Fibroblast of lung (primary cell): ENCODE measurements around the gene TBC1D22A. TPM values are rescaled to one million over a fixed set of nuclear protein-coding genes. Genes with fewer than 3 reads are reported as not detected.

ENCODE experiments used
- DNase-seq, 2 donors: peaks; one replicate each; pipeline versions ENCODE4 v3.0.0 to v3.0.0-alpha.2; 2010; ENCODE audit warnings: low read depth in 2 of 2
- H2AFZ ChIP-seq: 2 replicates; pipeline ENCODE4 v1.5.1; 2012; ENCODE audit warnings: low read length, control low read depth, inconsistent platforms
- H3K27ac ChIP-seq: 2 replicates; pipeline ENCODE4 v1.5.1; 2011; ENCODE audit warnings: low read length, control low read depth; ENCODE audit not compliant: insufficient read depth
- H3K27me3 ChIP-seq: 2 replicates; pipeline ENCODE4 v1.5.1; 2011; ENCODE audit warnings: mild to moderate bottlenecking, low read length; ENCODE audit not compliant: control insufficient read depth, insufficient read depth
- H3K36me3 ChIP-seq: 2 replicates; pipeline ENCODE4 v1.5.1; 2011; ENCODE audit warnings: low read length; ENCODE audit not compliant: control insufficient read depth, insufficient read depth
- H3K4me1 ChIP-seq: 2 replicates; pipeline ENCODE4 v1.5.1; 2011; ENCODE audit warnings: low read length; ENCODE audit not compliant: control insufficient read depth, insufficient read depth; ENCODE audit errors: extremely low read depth
- H3K4me2 ChIP-seq: 2 replicates; pipeline ENCODE4 v1.5.1; 2011; ENCODE audit warnings: low read length, control low read depth; ENCODE audit not compliant: insufficient read depth; ENCODE audit errors: extremely low read depth
- H3K4me3 ChIP-seq, 4 experiments: fragments of 200-600 bp in 1 of 4; sonication (generic) in 1 of 4; replicated peaks in 1 of 4; 2 replicates each; pipeline ENCODE4 v1.5.1; 2011 to 2016; ENCODE audit warnings: low read length in 4 of 4, low read depth in 3 of 4, mild to moderate bottlenecking in 3 of 4, control low read depth in 2 of 4, inconsistent platforms in 1 of 4, mixed read lengths in 1 of 4; ENCODE audit not compliant: insufficient read depth in 1 of 4; ENCODE audit errors: control extremely low read depth in 1 of 4
- H3K79me2 ChIP-seq: 2 replicates; pipeline ENCODE4 v1.5.1; 2012; ENCODE audit warnings: mild to moderate bottlenecking, low read length, inconsistent platforms; ENCODE audit not compliant: control insufficient read depth, insufficient read depth
- H3K9ac ChIP-seq: 2 replicates; pipeline ENCODE4 v1.5.1; 2011; ENCODE audit warnings: mild to moderate bottlenecking, low read length, control low read depth; ENCODE audit not compliant: insufficient read depth
- H3K9me3 ChIP-seq: 2 replicates; pipeline ENCODE4 v1.5.1; 2012; ENCODE audit warnings: low read depth, low read length; ENCODE audit not compliant: control insufficient read depth, insufficient read depth
- H4K20me1 ChIP-seq: 2 replicates; pipeline ENCODE4 v1.5.1; 2011; ENCODE audit warnings: low read length; ENCODE audit not compliant: control insufficient read depth, insufficient read depth; ENCODE audit errors: extremely low read depth
- EZH2 ChIP-seq: IDR thresholded peaks from 2 replicates; pipeline ENCODE4 v1.5.1; 2012; ENCODE audit warnings: low read length, control low read depth, mild to moderate bottlenecking; ENCODE audit errors: missing control alignments
- polyA plus RNA-seq, 2 donors: library from polyadenylated mRNA; depleted of rRNA in 1 of 2; stranded (reverse) in 1 of 2; unstranded in 1 of 2; fragments of >200 nt; gene quantifications; 2 replicates each; pipeline ENCODE4 v1.2.1, GENCODE V29; 2011 to 2012; ENCODE audit warnings: missing spikeins in 1 of 2
- total RNA-seq: library from RNA; depleted of rRNA; stranded (reverse); fragments of >200 nt; gene quantifications from 2 replicates; pipeline ENCODE4 v1.2.1, GENCODE V29; 2014
- TF ChIP-seq, protein P1 (sequence below), 2 donors: IDR thresholded peaks in 1 of 2; conservative IDR thresholded peaks in 1 of 2; 1 replicate in 1 of 2; 2 replicates in 1 of 2; pipeline ENCODE4 v1.5.1; 2011 to 2012; ENCODE audit warnings: low read length in 2 of 2, control low read depth in 1 of 2, inconsistent platforms in 1 of 2, low read depth in 1 of 2, mild to moderate bottlenecking in 1 of 2

TBC1D22A gene
- total and polyA plus RNA-seq, 2 donors (not counting 1 experiment from before 2014, with no cell fraction given) = 11.6 to 17.6 TPM

DNA sequence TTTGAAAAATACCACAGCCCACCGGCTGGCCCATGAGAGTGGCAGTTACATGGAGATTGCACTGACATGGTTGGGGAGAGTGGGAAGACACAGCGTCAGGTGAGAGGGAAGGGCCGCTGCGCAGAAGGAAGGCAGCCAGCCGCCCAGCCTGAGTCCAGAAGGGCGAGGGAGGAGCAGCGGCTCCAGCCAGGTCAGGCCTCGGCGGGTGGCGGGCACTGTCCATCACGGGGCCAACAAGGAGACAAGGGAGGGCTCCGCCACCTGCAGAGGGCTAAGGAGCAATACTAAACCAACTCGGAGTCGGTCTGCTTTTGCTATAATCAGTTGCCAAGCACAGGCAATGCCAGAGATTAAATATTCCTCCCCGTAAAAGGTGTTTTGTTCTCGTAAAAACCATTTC is 384.5 kb downstream of the TBC1D22A start:
- H3K9me3 ChIP-seq = no peaks in the 10 kb centered on the region

DNA sequence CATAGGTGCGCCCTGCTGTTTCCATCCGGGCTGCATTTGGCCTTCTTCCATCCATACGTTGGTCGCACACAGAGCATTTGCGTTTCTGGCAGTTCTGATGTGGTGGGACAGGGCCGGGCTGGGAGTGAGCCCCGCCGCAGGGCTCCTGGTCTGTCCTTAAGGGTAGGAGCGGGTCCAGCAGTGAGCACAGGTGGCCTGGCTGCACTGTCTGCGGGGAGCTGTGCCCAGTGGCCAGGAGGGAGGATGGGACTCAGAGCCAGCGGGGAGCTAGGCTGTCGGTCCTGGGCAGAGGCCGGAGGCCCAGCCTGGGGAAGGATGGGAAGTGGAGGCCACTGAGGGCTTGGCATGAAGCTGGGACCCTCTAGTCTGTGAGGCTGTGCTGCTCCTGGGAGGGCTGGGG is 385.1 kb downstream of the TBC1D22A start:
- Histone ChIP-seq H3K79me2 (no peaks in the 10 kb centered on the region), H3K27me3 (no peaks in the 10 kb centered on the region), H3K4me2 (no peak overlapping the region), H3K4me3 (no peak overlapping the region), H2AFZ (no peak overlapping the region), H3K9me3 (no peaks in the 10 kb centered on the region), H3K27ac (no peak overlapping the region), H3K9ac (no peak overlapping the region), H3K4me1 (no peaks in the 10 kb centered on the region), H3K36me3 (no peaks in the 10 kb centered on the region), H4K20me1 (no peaks in the 10 kb centered on the region)
- DNase-seq = no peak
- TF ChIP-seq, protein P1, sequence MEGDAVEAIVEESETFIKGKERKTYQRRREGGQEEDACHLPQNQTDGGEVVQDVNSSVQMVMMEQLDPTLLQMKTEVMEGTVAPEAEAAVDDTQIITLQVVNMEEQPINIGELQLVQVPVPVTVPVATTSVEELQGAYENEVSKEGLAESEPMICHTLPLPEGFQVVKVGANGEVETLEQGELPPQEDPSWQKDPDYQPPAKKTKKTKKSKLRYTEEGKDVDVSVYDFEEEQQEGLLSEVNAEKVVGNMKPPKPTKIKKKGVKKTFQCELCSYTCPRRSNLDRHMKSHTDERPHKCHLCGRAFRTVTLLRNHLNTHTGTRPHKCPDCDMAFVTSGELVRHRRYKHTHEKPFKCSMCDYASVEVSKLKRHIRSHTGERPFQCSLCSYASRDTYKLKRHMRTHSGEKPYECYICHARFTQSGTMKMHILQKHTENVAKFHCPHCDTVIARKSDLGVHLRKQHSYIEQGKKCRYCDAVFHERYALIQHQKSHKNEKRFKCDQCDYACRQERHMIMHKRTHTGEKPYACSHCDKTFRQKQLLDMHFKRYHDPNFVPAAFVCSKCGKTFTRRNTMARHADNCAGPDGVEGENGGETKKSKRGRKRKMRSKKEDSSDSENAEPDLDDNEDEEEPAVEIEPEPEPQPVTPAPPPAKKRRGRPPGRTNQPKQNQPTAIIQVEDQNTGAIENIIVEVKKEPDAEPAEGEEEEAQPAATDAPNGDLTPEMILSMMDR (conservative IDR thresholded peaks at IDR 0.05 in 1 of 2, IDR thresholded peaks at IDR 0.05 in 1 of 2; ENCODE audit: low read depth in 1 of 2, low read length in 2 of 2) = no peak

More for the DNA sequence above, 384.5 kb downstream of the TBC1D22A start:
- no peak overlapping the region for H3K9ac ChIP-seq
- H4K20me1 ChIP-seq = no peaks in the 10 kb centered on the region
- H2AFZ ChIP-seq = no peak overlapping the region
- H3K4me1 ChIP-seq = no peaks in the 10 kb centered on the region
- no peaks in the 10 kb centered on the region for H3K36me3 ChIP-seq
- H3K27me3 ChIP-seq = no peaks in the 10 kb centered on the region
- H3K4me3 ChIP-seq = no peak overlapping the region
- no peak overlapping the region for H3K27ac ChIP-seq
- H3K4me2 ChIP-seq = no peak overlapping the region
- no peak for DNase-seq
- no peak for TF ChIP-seq EZH2
- no peaks in the 10 kb centered on the region for H3K79me2 ChIP-seq

DNA sequence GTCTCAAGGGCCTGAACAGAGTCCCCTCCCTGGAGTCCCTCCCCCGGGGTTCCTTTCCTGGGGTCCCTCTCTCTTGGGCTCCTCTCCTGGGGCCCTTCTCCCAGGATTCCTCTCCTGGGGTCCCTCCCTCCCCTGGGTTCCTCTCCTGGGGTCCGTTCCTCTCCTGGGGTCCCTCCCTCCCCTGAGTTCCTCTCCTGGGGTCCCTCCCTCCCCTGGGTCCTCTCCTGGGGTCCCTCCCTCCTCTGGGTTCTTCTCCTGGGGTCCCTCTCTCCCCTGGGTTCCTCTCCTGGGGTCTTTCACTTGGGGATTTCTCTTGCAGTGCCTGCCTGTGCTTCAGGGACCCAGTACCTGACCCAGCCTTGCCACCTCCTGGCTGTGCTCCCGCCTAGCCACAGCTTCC is 386.1 kb downstream of the TBC1D22A start:
- Histone ChIP-seq H4K20me1 (no peaks in the 10 kb centered on the region), H3K4me3 (no peak overlapping the region), H3K9me3 (no peaks in the 10 kb centered on the region), H3K79me2 (no peaks in the 10 kb centered on the region), H3K9ac (no peak overlapping the region), H3K4me2 (no peak overlapping the region), H3K4me1 (no peaks in the 10 kb centered on the region), H2AFZ (no peak overlapping the region), H3K27ac (no peak overlapping the region), H3K36me3 (no peaks in the 10 kb centered on the region), H3K27me3 (no peaks in the 10 kb centered on the region)
- TF ChIP-seq, protein P1 (conservative IDR thresholded peaks at IDR 0.05 in 1 of 2, IDR thresholded peaks at IDR 0.05 in 1 of 2; ENCODE audit: low read depth in 1 of 2, low read length in 2 of 2) = no peak
- no peak for TF ChIP-seq EZH2
- no peak for DNase-seq
